B cell (primary cell): ENCODE measurements around the gene POC1B. TPM values are rescaled to one million over a fixed set of nuclear protein-coding genes. Genes with fewer than 3 reads are reported as not detected.

Source experiments
- ATAC-seq: fragments of 200-7000 bp; cut with Tn5 transposase; one replicate; pipeline ENCODE4 v1.10.0; 2021; ENCODE audit warnings: low read depth, mild to moderate bottlenecking, moderate number of reproducible peaks, moderate library complexity
- CTCF ChIA-PET: fragments of 350-600 bp; sonication (Branson Sonifier 250); formaldehyde crosslinking; loops from one replicate; lab custom pipeline; 2021; ENCODE audit warnings: antibody characterized with exemption, inconsistent platforms; lab: Charles Lee
- POLR2A ChIA-PET: fragments of 350-600 bp; sonication (Branson Sonifier 250); formaldehyde crosslinking; loops from one replicate; lab custom pipeline; 2021; ENCODE audit warnings: antibody characterized with exemption; lab: Charles Lee
- DNase-seq: peaks from one replicate; pipeline ENCODE4 v3.0.0; 2013
- H2AFZ ChIP-seq: 2 replicates; pipeline ENCODE4 v1.6.1; 2012; ENCODE audit warnings: mild to moderate bottlenecking, low read depth, low read length; ENCODE audit not compliant: insufficient read depth, poor library complexity, severe bottlenecking
- H3K27ac ChIP-seq, 2 donors: 1 replicate in 1 of 2; 2 replicates in 1 of 2; pipeline ENCODE4 v1.5.1; 2012 to 2013; ENCODE audit warnings: low read length in 2 of 2, mild to moderate bottlenecking in 2 of 2, moderate library complexity in 1 of 2
- H3K27me3 ChIP-seq, 4 experiments: fragments of 200-600 bp in 1 of 4; sonication (generic) in 1 of 4; replicated peaks in 1 of 4; 1 replicate in 2 of 4; 2 replicates in 2 of 4; pipeline versions ENCODE4 v1.6.1 to v1.7.0; 2013 to 2016; ENCODE audit warnings: low read length in 3 of 4, mild to moderate bottlenecking in 2 of 4, mixed read lengths in 1 of 4, moderate library complexity in 1 of 4; ENCODE audit not compliant: insufficient read depth in 4 of 4, control insufficient read depth in 3 of 4; ENCODE audit errors: control extremely low read depth in 1 of 4
- H3K36me3 ChIP-seq, 2 experiments: replicated peaks in 1 of 2; 1 replicate in 1 of 2; 2 replicates in 1 of 2; pipeline versions ENCODE4 v1.6.1 to v1.7.1; 2013; ENCODE audit warnings: low read length in 1 of 2; ENCODE audit not compliant: insufficient read depth in 2 of 2, control insufficient read depth in 1 of 2; ENCODE audit errors: control extremely low read depth in 1 of 2, extremely low read depth in 1 of 2
- H3K4me1 ChIP-seq, 2 donors: fragments of 200-600 bp in 1 of 2; sonication (generic) in 1 of 2; 1 replicate in 1 of 2; 2 replicates in 1 of 2; pipeline versions ENCODE4 v1.5.1 to v1.6.1; 2013 to 2017; ENCODE audit warnings: low read length in 2 of 2; ENCODE audit not compliant: control insufficient read depth in 2 of 2, insufficient read depth in 2 of 2
- H3K4me2 ChIP-seq: replicated peaks from 2 replicates; pipeline ENCODE3; 2012; ENCODE audit warnings: mild to moderate bottlenecking, low read depth, low read length; ENCODE audit not compliant: poor library complexity, severe bottlenecking
- H3K4me3 ChIP-seq, 5 experiments: fragments of 200-600 bp in 1 of 5; sonication (generic) in 1 of 5; 1 replicate in 3 of 5; 2 replicates in 2 of 5; pipeline versions ENCODE4 v1.5.1 to v1.7.0; 2011 to 2016; ENCODE audit warnings: low read length in 4 of 5, mild to moderate bottlenecking in 4 of 5, low read depth in 2 of 5, control low read depth in 1 of 5, moderate library complexity in 1 of 5; ENCODE audit not compliant: insufficient read depth in 1 of 5; ENCODE audit errors: control extremely low read depth in 1 of 5, extremely low read depth in 1 of 5
- H3K79me2 ChIP-seq: fragments of 200-600 bp; sonication (generic); one replicate; pipeline ENCODE4 v1.6.0; 2016; ENCODE audit warnings: low read length; ENCODE audit not compliant: control insufficient read depth, insufficient read depth
- H3K9ac ChIP-seq: fragments of 200-600 bp; sonication (generic); 2 replicates; pipeline ENCODE4 v1.6.1; 2017; ENCODE audit warnings: mild to moderate bottlenecking, low read length, moderate library complexity
- H3K9me3 ChIP-seq, 3 donors: one replicate each; pipeline versions ENCODE4 v1.6.1 to v1.7.1; 2013; ENCODE audit warnings: low read length in 2 of 3; ENCODE audit not compliant: control insufficient read depth in 2 of 3, insufficient read depth in 1 of 3; ENCODE audit errors: control extremely low read depth in 1 of 3
- H4K20me1 ChIP-seq: 2 replicates; pipeline ENCODE4 v1.6.0; 2012; ENCODE audit warnings: mild to moderate bottlenecking, low read length; ENCODE audit not compliant: insufficient read depth, control insufficient read depth, poor library complexity, severe bottlenecking
- H3K27ac Mint-ChIP-seq: one replicate; pipeline ENCODE4 v1.8.0; 2021; ENCODE audit warnings: mixed read lengths
- H3K27me3 Mint-ChIP-seq: one replicate; pipeline ENCODE4 v1.8.0; 2021; ENCODE audit warnings: mixed read lengths
- H3K4me1 Mint-ChIP-seq: one replicate; pipeline ENCODE4 v1.8.0; 2021; ENCODE audit warnings: mixed read lengths
- H3K4me3 Mint-ChIP-seq: one replicate; pipeline ENCODE4 v1.8.0; 2021; ENCODE audit warnings: mixed read lengths
- H3K9me3 Mint-ChIP-seq: one replicate; pipeline ENCODE4 v1.8.0; 2022; ENCODE audit warnings: mixed read lengths; ENCODE audit not compliant: insufficient read depth
- EZH2 ChIP-seq: IDR thresholded peaks from 2 replicates; pipeline ENCODE4 v1.6.1; 2012; ENCODE audit warnings: borderline replicate concordance, low read depth, mild to moderate bottlenecking, moderate library complexity, low read length; ENCODE audit not compliant: insufficient read depth, poor library complexity, severe bottlenecking
- WGBS: methylation state at CpG from one replicate; pipeline ENCODE4 v1.1.5; 2013; ENCODE audit warnings: missing lambda C conversion rate; ENCODE audit not compliant: insufficient coverage; 5-methylcytosine and 5-hydroxymethylcytosine counted together
- intact Hi-C: fragments of 100-400 bp; cut with micrococcal nuclease; formaldehyde crosslinking; loops from one replicate; pipeline ENCODE4 v1.10.0; 2022
- polyA plus RNA-seq: library from polyadenylated mRNA; depleted of rRNA; stranded (reverse); fragments of >200 nt; gene quantifications from 2 replicates; pipeline ENCODE4 v1.2.3, GENCODE V29; 2012
- total RNA-seq, 2 donors: library from RNA; stranded (reverse); fragments of 120-200 nt in 1 of 2; gene quantifications; 1 replicate in 1 of 2; 2 replicates in 1 of 2; pipeline versions ENCODE4 v1.2.3 to v1.2.4, GENCODE V29; 2013 to 2022
- TF ChIP-seq, protein P1 (sequence below): fragments of 200-600 bp; IDR thresholded peaks from one replicate; pipeline ENCODE4 v1.8.0; 2022; ENCODE audit warnings: antibody characterized with exemption, mild to moderate bottlenecking

The POC1B gene
- total and polyA plus RNA-seq, 2 donors (not counting 1 experiment from before 2014, with no cell fraction given): 12.0 to 39.5 TPM

DNA sequence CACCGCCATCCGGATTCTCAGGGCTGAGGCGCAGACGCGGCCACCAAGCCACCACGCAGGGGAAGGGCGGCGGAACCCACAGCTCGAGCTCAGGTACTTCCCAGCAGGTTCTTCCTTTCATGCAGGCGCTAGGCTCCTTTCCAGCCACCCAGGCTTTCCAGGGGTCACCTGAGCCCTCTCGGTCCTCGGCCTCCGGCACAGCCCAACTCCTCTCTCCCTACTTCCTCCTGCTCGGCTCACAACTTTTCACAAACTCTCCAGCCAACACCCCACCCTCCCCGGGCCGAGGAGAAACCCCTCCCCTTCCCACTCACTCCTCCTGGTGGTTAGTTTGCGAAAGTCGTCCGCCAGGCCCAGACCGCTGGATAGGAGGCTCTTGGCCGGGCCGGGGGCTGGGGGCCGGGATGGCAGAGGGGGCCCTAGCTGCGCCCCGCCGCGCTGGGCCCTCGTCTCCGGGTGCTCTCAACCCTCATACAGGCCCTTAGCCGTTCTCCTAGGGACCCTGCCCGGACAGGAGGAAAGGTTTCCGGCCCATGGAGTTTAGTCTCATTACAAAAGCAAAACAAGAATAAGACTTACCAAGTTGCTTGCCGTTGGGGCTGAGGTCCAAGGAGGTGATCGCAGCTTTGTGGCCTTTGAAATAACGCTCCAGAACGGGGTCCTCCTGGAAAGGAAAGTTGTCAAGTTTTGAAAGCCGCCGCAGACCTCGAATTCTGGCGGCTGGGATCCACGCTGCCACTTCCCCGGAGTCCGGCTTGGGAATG, 1.1 kb downstream of the POC1B start, which contains the start of gene GALNT4:
GALNT4 (minus strand) TSS at position 256 of the 764 bp plus-strand sequence; CDS start at position 9, 247 bp downstream.
- DNase-seq: peak; percentile 91
- Histone ChIP-seq H3K27ac (peak within 1 kb of the TSS; percentile 90 to 91), H3K27me3 (no peaks in the 10 kb centered on the region), H3K4me1 (peaks cover 32 to 40% of the 10 kb centered on the region in 2 donors), H2AFZ (peak within 1 kb of the TSS; percentile 90), H3K4me3 (peak within 1 kb of the TSS; percentile 72 to 98 (median 85)), H3K4me2 (peak within 1 kb of the TSS; percentile 86), H3K9ac (peak within 1 kb of the TSS; percentile 86), H3K79me2 (peaks cover 51% of the 10 kb centered on the region), H3K9me3 (no peaks in the 10 kb centered on the region), H3K36me3 (no peaks in the 10 kb centered on the region), H4K20me1 (peaks cover 28% of the 10 kb centered on the region)
- no peaks in the 10 kb centered on the region for H3K9me3 Mint-ChIP-seq
- intact Hi-C loops: loop anchor here (1.0 to 5.0 kb wide), 9 partner anchors 54 to 1487 kb away; partner anchors contain the start of genes ATP2B1, CEP290 and TMTC3
- H3K27ac Mint-ChIP-seq: peak within 1 kb of the TSS; percentile 93
- H3K27me3 Mint-ChIP-seq: no peaks in the 10 kb centered on the region
- H3K4me3 Mint-ChIP-seq: peak within 1 kb of the TSS; percentile 96
- peaks cover 62% of the 10 kb centered on the region for H3K4me1 Mint-ChIP-seq
- under 1% methylated on average over 41 of the region's 43 CpGs for WGBS
- CTCF ChIA-PET: interaction anchor here (0.8 to 11.6 kb wide), 14 partner anchors 31 to 1383 kb away, joined by 3 to 181 read pairs (median 5); partner anchors contain the start of genes CEP290 and TMTC3
- POLR2A ChIA-PET: interaction anchor here (0.7 to 1.0 kb wide), 3 partner anchors 171 to 693 kb away, joined by 3 to 4 read pairs (median 4); no protein-coding TSS in a partner anchor
- ATAC-seq: peak; percentile 76
- TF ChIP-seq, protein P1, sequence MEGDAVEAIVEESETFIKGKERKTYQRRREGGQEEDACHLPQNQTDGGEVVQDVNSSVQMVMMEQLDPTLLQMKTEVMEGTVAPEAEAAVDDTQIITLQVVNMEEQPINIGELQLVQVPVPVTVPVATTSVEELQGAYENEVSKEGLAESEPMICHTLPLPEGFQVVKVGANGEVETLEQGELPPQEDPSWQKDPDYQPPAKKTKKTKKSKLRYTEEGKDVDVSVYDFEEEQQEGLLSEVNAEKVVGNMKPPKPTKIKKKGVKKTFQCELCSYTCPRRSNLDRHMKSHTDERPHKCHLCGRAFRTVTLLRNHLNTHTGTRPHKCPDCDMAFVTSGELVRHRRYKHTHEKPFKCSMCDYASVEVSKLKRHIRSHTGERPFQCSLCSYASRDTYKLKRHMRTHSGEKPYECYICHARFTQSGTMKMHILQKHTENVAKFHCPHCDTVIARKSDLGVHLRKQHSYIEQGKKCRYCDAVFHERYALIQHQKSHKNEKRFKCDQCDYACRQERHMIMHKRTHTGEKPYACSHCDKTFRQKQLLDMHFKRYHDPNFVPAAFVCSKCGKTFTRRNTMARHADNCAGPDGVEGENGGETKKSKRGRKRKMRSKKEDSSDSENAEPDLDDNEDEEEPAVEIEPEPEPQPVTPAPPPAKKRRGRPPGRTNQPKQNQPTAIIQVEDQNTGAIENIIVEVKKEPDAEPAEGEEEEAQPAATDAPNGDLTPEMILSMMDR: peak; percentile 73
- no peak for TF ChIP-seq EZH2
